Activated T-helper 9 cell treated with anti-CD3 and anti-CD28 coated beads, Interleukin-2, amount 50 U/mL, for 16 hours (primary cell): ENCODE results near the gene DUSP22.

Source experiments
- DNase-seq: peaks from one replicate; pipeline ENCODE4 v3.0.0-alpha.2; 2020; ENCODE audit warnings: low read depth

Gene DUSP22

DNA sequence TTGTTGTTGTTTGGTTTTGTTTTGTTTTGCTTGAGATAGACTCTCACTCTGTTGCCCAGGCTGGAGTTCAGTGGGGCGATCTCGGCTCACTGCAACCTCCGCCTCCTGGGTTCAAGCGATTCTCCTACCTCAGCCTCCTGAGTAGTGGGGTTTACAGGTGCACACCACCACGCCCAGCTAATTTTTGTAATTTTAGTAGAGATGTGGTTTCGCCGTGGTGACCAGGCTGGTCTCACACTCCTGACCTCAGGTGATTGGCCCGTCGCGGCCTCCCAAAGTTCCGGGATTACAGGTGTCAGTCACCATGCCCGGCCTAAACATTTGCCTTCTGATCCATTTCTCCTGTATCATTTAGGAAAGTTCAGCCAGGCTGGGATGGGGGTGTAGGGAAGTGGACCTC, 17.7 kb downstream of the DUSP22 start:
- DNase-seq, result no peak

DNA sequence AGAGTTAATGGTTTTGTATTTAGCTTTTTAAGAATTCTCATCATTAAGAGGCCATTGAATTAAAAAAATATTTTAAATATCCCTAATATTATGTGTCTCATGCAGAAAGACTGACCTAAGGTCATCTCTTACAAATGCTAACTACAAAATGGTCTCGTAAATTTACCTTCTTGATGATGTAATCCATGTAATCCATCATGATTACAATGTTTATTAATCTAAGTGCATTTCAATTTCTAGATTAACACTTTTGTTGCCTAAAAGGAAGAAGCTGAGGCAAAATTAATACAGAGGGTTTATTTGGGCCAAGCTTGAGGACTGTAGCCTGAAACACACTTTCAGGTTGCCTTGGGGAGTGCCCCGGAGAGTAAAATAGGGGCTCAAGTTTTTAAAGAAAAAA, 18.4 kb downstream of the DUSP22 start:
- DNase-seq, result no peak

DNA sequence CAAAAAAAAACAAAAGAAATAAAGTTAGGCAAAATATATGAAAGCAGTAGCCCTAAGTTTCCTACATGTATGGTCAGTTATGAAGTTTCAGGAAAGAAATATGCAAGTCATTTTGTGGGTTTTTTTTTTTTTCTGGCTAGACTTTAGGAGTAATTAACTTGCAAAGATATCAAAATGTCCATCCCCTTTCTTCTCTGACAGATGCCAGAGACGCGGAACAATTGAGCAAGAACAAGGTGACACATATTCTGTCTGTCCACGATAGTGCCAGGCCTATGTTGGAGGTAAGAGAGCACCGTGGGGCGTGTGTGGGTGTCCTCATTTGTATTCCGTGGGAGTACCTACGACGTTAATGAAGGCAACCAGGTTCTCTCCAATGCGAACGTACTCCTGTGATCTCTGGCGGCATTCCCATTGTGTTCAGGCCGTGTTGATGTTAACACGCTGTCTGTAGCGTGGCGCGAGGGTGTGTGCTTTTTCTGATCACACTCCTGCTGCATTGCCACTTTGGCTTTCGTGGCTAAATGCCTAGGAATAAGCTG, 19.5 kb downstream of the DUSP22 start:
- no peak for DNase-seq

DNA sequence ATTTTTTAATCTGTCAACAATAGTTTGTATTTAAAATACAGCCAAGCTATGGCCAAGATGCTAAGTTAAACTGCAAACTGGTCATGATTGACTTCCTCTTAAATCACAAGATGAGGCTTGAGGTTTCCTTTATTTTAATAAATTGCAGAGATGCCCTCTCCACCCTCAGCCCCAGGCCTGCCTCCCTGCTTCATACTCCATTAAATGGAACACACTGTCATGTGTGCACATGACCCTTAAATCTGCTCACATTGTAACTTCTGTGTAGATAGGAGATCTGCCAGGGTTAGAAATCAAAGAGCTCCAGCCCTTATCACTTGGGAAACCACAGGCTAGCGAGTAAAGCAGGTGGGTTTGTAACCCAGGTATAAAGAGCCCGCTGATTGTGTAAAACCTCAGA, 20.8 kb downstream of the DUSP22 start:
- DNase-seq, result no peak

DNA sequence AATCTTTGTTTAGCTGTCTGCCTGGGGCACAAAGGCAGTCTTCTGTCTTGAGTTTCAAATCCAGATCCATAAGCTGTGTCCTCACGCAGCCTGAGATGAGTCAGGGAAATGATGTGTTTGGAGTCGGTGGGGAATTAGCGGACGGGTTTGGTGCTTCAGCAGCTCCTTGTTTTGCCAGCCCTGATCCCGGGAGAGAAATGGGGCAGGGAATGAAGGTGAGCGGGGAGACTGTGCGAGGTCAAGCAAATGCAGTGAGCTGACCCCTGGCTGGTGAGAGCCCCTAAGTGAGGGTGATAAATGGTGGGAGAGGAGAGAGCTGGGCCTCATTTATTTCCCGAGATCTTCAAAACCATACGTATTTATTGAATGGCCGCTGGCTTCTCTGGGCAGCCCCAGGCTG, 21.6 kb downstream of the DUSP22 start:
- no peak for DNase-seq

DNA sequence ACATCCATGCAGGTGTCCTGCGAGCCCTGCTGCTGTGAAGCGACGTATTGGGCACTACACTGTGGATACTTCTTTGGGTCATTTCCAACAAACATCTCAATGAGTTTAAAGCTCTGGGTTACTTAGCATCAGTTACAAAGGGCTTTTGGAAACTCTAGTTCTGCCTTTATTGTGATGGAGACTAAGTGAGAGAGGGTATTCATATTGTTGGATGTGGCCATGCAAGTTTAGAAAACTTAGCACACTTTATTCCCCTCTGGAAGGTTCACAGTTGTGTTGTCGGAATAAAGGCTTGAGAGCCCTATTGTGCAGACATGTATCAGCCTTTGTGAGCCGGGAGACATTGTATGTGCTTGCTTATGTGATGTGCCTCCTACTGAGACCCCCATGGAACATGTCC, 22.1 kb downstream of the DUSP22 start:
- no peak for DNase-seq

DNA sequence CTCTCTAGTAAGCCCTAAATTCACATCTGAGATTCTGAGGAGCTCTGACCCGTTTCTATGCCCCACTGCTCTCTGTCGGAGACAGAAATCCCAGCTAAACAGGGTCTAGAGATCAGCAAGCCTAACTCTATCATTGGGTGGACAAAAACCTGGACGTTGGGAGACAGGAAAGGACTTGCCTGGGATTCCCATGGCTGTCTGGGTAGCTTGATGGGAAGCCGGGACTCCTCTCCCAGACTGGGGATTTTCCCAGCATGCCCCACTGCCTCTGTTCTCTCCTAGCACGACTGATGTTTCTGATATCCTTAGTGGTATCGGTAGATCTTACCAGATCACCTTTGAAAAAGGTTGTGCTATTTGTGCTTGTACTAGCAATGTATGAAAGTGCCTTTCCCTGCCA, 22.9 kb downstream of the DUSP22 start:
- no peak for DNase-seq

DNA sequence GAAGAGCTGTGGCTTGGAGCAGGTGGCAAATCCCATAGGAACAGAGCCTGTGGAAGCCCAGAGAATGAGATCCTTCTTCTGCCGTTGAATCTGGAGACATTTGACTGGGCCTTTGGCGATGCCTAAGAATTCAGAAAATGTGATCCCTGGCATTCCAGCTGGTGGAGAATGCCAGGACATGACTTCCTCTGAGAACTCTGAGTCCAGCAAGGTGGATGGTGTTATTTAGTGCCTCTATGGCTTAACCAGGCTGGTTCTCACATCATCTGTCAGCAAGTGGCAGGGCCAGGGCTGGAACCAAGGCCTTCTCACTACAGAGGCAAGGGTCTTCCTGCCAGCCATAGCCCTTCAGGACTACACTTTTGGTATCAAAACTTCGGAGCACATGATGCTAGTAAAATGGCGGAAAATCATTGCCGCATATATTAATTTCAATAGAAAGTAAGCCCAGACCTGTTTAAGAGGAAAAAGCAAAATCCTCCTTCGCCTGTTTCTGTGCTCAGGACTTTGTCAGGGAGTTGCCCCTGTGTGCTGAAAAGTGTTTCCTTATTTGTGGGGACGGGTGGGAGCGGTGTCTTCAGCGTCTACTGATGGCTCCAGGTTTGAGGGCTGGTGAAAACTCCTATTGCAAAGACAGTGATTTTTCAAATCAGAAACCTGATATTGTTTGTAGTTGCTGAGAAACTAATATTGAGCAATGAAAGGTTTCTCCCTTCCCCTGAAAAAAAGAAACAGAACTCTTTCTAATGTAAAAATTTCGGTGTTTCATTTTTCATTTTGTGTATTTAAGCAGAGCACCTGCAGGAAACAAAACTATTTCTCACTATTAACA, 23.9 kb downstream of the DUSP22 start:
- DNase-seq, result no peak

DNA sequence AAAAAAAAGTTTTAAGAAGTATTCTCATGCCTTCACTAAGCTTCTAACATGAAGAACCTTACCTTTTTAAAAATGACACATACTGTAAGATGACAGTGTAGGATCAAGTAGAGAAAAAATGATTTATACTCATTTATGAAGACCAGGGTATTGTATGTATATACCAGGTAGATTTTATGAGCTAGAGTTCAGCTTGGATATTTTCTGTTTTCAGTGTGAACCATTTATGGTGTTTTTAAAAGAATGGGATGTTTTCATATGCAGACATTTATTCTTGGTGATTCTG, 24.4 kb downstream of the DUSP22 start:
- no peak for DNase-seq

DNA sequence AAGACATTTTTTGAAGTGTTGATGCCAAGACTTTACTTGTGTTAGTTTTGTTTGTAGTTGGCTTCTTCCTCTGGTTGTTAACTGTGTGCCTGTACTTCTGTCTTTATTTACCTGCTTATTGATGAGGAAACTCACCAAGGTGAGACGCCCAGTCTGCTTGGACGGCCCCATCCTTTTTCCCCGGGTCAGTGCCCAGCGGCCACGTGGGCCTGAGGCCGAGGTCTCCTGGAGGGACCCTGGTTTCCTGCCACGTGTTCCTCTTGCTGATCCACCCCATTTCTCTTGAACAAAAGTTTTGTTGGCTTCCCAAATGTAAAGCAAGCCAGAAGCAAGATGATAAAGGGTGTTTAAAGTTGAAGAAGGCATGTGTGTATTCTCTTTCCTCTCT, 24.8 kb downstream of the DUSP22 start:
- DNase-seq, result no peak

DNA sequence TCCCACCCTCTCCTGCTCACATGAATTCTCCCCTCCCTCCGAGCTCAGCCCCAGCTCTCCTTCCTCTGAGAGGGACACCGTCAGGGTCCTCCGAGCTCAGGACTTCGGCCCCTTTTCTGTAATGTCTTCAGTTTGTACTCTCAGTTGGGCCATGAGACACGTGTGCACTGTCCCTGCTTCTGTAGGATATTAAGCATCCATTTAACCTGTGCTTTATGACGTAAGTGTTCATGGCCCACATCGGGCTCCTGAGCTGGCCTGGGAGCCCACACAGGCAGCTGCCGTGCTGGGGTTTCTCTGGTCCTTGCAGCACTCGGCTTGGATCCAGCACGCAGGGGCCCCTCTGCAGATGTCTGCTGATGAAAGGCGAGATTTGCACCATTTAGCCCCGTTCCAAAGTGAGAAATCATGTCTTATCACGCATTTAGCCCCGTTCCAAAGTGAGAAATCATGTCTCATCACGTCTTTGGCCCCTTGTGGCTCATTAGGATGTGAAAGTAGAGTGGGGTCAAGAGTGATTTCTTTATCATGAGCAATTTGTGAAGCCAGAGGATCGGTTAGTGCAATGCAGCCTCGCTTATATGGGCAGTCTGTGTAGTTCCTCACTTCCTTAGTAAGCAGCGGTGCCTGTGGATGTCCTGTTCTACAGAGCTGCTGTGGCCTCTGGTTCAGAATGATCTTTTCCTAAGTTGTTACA, 25.3 kb downstream of the DUSP22 start:
- DNase-seq, result no peak

DNA sequence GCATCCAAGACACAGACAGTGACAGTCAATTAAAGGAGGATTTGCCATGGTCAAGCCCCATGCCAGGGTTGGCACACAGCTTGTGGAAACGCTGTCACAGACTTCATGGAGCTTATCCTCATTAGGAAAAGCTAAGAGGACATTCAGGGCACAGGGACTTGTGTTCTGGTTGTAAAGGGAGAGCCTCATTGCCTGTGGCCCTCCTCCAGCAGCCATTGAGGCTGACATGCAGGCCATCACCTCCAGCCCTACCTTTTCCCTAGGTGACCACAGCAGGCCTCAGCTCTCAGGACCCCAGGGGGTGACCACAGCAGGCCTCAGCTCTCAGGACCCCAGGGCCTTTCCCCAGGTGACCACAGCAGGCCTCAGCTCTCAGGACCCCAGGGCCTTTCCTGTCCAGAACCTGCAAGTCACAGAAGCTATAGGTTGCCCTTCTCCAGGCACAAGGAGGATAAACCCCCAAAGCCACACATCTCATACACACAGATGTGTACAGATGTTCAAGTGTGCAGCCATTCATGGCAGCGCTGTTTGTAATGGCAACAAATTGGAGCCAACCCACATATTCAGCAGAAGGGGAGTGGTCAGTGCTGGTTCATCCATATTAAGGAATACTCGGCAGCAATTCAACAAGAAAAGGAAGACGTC, 26.1 kb downstream of the DUSP22 start:
- DNase-seq, result no peak

DNA sequence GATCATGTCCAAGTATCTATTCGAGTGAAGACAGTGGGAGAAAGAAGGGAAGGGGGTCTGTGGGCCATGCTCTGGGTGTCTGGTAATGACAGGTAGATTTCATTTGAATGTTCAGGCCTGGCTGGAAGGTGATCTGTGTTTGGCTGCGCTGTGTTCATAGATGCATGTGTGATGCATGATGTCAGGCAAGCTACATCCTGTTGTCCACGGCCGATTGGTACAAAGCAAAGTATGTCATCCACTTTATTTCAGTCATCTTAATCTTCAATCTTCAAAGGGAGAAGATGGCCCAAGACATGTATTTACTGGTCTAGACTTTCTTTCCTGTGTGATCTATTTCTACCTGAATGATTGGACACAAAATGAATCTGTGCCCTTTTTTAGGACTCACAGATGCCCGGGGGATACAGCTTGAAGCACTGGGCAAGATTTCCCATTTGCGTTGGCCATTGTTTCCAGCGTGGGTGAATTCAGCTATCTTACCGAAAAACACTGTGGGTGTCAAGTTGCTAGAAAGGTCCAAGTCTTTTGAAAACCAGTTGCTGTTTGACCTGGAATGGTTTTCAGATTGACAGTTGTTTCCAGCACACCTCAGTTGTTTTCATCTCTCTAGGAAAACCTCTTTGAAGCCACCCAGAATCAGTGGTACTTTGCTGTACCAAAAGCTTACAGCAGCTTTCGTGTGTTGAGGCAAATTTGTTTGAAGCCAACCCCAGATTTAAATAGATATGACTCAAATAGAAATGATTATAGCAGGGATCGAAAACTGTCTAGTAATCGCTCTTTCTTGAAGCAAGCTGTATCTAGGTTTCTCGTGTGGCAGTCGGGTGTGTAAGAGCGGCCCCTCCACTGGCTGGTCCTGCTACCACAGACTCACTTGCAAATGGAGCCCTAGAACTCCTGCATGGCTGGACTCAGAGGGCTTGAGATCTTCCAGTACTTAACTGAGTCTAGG, 27.2 kb downstream of the DUSP22 start:
- DNase-seq, result no peak

DNA sequence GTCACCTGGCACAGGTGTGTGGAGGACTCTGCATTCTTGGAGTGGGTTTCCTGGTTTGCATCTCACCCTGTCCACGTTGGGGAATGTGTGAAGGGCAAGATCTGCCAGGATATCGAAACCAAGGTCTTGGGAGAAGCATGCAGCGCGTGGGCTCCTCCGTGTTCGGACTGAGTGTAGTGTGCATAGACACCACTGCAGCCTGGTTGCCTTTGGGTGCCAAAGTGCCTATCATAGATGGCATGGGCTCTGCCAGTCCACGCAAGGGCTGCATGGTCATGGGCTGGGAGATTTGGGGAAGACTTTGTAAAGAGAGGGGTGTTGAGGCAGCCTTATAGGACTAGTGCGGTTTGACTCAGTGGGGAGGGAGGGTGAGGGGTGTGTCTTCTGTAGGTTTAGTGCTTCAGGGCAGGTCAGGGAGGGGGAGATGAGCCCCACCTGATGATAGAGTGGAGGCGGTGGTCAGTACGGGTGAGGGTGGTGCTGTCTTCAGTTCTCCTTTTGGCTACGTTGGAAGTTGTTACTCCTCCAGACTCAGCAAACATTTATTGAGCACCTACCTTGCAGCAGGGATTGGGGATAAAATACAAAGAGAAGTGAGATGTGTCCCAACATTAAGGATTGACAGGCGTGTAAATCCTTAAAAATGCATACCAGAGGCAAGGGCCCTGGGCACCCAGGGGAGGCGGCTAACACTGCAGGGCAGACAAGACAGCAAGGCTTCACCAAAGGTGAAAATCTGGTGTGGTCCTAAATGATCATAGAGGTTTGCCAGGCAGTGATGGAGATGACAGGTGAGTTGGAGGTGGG, 28.3 kb downstream of the DUSP22 start:
- no peak for DNase-seq

DNA sequence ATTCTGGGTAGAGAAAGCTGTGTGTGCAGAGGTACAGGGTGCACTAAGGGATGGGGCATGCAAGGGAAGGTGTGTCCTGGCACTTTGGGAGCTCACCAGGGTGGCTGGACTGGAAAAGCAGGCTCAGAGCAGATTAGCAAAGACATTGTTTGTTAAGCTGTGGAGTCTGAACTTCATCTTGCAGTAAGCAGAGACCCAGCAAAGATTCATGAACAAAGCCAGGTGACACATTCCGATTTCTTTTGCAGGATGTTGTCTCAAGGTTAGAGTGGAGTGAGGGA, 28.8 kb downstream of the DUSP22 start:
- DNase-seq, result no peak

DNA sequence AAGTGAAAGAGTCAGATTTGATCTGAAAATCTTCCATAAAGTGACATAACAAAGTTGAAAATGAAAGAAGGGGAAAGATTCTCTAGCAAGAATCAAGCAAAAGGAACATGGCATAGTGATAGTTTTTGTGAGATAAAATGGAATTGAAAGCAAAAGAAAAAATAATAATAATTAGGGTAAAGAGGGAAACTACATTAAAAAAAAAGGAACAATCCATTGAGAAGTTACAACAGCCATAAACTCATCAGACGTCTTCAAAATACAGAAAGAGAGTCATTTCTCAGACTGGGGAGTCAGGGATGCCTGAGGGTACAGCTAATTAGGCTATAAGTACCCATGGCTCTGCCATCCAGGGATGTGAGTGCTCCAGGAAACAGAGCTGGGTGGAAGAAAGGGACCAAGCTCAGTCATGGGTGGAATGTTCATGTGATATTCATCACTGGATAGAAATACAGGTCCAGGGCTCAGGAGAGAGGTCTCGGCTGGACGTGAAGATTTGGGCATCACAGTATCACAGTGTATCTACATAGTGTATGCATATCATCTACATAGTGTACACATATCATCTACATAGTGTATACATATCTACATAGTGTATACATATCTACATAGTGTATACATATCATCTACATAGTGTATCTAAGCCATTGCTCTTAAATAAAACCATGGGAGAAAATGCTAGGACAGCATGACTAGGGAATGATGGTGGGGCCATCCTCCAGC, 29.4 kb downstream of the DUSP22 start:
- no peak for DNase-seq

DNA sequence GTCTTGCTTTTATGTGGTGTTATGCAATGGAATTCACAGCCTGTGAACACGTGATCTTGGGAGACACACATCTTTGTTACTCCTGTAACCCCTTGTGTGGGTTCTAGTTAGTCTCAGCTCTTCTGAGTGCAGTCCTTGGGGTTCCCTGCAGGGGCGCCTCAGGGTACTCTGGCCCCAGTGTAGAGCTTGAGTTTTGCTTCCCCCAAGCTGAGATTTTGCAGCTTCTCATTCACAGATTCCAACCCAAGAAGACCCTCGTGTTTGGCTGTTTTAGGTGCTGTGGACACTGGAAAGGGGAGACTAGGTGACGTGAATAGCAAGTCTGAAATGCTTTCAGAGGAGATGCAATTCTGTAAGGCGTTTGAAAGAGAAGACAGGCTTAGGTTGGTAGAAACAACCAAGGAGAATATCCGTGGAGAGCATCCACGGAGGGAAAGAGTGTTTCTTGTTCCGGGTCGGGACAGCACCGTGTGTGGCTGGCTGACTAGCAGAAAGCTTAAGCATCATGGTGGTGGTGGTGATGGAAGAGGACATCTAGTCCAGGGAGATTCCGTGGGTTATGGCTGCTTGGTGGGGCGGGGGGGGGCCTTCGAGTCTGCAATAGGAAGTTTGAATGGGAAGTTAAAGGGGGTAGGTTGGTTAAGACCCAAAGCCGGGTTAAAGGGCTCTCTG, 30.1 kb downstream of the DUSP22 start:
- no peak for DNase-seq

DNA sequence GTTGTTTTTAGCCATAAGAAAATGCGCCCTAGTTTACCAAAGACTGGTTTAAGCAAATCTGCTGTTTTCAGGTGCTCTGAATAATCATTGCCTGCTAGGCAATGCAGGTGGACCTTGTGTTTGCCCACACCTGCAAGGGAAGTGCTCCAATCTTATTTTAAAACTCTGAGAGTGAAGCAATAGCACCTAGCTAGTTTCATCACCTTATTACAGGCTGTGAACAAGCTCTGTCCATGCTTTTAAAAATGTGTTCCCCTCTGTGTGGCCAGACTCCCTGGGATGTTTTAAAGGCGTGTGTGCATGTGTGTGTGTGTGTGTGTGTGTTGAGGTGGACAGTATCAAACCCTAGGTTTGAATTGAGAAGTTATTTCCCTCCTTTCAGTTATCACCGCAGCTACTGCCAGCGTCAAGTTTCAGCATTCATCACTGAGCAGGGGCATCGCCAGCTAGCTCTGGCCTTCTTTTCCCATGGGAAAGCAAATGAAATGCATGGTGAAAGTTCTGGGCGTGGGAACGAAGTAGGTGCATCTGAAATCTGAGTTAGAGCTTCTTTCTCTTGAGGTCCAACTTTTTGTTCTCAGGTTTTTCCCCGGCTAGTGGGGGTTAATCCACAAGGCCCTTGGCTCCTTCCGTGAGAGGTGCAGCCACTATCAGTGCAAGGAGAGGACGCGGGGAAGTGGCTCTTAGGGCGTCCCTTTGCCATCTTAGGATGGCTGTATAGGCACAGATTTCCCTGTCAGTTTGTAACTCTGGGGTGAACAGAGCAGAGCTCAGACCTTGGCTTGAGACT, 30.8 kb downstream of the DUSP22 start:
- DNase-seq, result no peak

DNA sequence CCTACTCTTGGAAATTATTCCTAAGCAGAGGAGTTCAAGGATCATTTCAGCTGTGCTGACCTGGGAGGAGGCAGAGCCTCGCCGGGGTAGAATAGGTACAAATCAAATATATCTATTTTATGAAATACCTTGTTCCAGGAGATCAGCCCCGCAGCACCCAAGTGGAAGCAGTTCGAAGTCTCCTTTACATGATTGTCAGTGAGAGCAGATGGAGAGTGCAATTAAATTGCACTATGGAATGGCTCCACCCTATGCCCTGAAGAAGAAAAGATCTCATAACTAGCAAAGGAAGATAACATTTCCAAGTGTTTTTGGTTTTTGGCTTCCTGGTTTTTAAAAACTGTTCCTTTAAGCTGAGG, 31.4 kb downstream of the DUSP22 start:
- DNase-seq, result no peak
